SU-DHL-6 (cell line): ENCODE measurements around the gene ITGA11.

Source experiments
- H2AFZ ChIP-seq: fragments of 200-600 bp; sonication (generic); 2 replicates; pipeline ENCODE4 v1.6.1; 2014; ENCODE audit warnings: low read depth, mild to moderate bottlenecking, moderate library complexity, mixed read lengths, antibody characterized with exemption, low read length; ENCODE audit not compliant: severe bottlenecking
- H3F3A ChIP-seq: fragments of 200-600 bp; shearing (Covaris generic); 2 replicates; pipeline ENCODE4 v1.6.0; 2016; ENCODE audit warnings: antibody characterized with exemption, mild to moderate bottlenecking; ENCODE audit not compliant: insufficient read depth
- H3K27ac ChIP-seq: fragments of 200-600 bp; sonication (generic); 2 replicates; pipeline ENCODE4 v1.5.1; 2016; ENCODE audit warnings: low read depth, mild to moderate bottlenecking, low read length, moderate library complexity, mixed read lengths
- H3K27me3 ChIP-seq: fragments of 200-600 bp; sonication (generic), shearing (Covaris generic); 2 replicates; pipeline ENCODE4 v1.6.0; 2014; ENCODE audit warnings: mild to moderate bottlenecking, low read length
- H3K36me3 ChIP-seq: fragments of 200-600 bp; sonication (generic); 2 replicates; pipeline ENCODE4 v1.6.1; 2014; ENCODE audit warnings: mild to moderate bottlenecking, low read length, mixed read lengths
- H3K4me2 ChIP-seq: fragments of 300-600, 200-600 bp; shearing (Covaris generic), sonication (generic); 2 replicates; pipeline ENCODE4 v1.6.0; 2014; ENCODE audit warnings: low read length, low read depth, mild to moderate bottlenecking; ENCODE audit not compliant: poor library complexity, severe bottlenecking
- H3K4me3 ChIP-seq: fragments of 200-600 bp; sonication (generic); 2 replicates; pipeline ENCODE4 v1.5.1; 2014; ENCODE audit warnings: antibody characterized with exemption, low read length, mild to moderate bottlenecking, mixed read lengths; ENCODE audit not compliant: insufficient read depth, poor library complexity, severe bottlenecking
- H3K79me2 ChIP-seq: fragments of 200-600 bp; sonication (generic); 2 replicates; pipeline ENCODE4 v1.6.1; 2014; ENCODE audit warnings: mild to moderate bottlenecking, low read length, moderate library complexity; ENCODE audit not compliant: insufficient read depth
- H3K9ac ChIP-seq: fragments of 200-600 bp; sonication (generic); 2 replicates; pipeline ENCODE4 v1.7.0; 2014; ENCODE audit warnings: mild to moderate bottlenecking, low read length
- H3K9me2 ChIP-seq: fragments of 200-600 bp; sonication (generic); replicated peaks from 2 replicates; pipeline ENCODE4 v1.6.1; 2014; ENCODE audit warnings: low read length; ENCODE audit not compliant: insufficient read depth
- H3K9me3 ChIP-seq: fragments of 200-600 bp; sonication (generic); 2 replicates; pipeline ENCODE4 v1.6.1; 2014; ENCODE audit warnings: low read length, mixed read lengths; ENCODE audit not compliant: insufficient read depth
- H4K20me1 ChIP-seq: fragments of 200-600 bp; sonication (generic); 2 replicates; pipeline ENCODE4 v1.6.1; 2014; ENCODE audit warnings: low read depth, mild to moderate bottlenecking, antibody characterized with exemption, low read length, moderate library complexity, mixed read lengths
- EZH2phosphoT487 ChIP-seq: fragments of 200-600 bp; sonication (generic), shearing (Covaris generic); conservative IDR thresholded peaks from 2 replicates; pipeline ENCODE4 v1.6.1; 2018; ENCODE audit warnings: mild to moderate bottlenecking, antibody characterized with exemption, low read length, moderate library complexity, mixed read lengths
- TF ChIP-seq, protein P1 (sequence below): fragments of 200-600 bp; sonication (generic); IDR thresholded peaks from one replicate; pipeline ENCODE4 v1.5.1; 2017; ENCODE audit warnings: antibody characterized with exemption, mild to moderate bottlenecking, low read length, moderate library complexity; ENCODE audit not compliant: insufficient read depth, poor library complexity, severe bottlenecking

ITGA11 gene

DNA sequence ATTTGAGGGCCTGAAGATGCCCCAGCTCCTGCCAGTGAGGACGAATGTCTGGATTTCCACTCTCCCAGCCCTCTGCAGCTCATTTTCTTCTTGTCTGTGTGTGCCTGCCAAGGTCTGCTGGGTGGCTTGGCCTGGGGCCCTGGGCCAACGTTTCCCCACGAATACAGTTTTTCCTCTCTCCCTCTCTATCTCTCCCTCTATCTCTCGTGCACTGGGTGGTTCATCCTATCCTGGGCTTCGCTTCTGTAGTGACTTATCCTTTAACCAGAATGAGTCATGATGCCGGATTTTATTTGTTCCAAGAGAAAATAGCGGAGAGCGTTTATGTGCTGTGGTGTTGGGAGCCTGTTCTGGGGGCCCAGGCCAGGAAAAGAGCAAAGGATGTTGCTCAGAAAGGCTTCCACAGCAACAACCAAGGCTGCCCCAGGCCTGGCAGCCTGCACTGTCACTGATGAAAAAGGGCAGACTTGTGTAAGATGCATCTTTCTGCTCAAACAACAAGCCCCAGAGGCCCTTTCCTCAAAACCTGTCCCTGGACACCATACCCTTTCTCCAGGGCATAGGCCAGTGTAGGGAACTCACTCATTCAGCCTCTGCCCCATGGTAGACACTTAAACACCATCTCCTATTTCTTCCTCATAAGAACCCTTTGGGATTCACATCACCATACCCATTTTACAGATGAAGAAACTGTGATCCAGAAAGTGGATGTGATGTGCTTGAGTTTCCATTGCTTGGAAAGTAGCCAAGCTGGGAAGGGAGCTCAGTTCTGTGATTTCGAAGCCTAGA lies 47.3 kb downstream of the ITGA11 start:
- no peaks in the 10 kb centered on the region for H3K9me3 ChIP-seq
- no peak overlapping the region for H2AFZ ChIP-seq
- no peaks in the 10 kb centered on the region for H3K36me3 ChIP-seq
- no peak overlapping the region for H3K9ac ChIP-seq
- H3K9me2 ChIP-seq, result no peaks in the 10 kb centered on the region
- no peaks in the 10 kb centered on the region for H3K79me2 ChIP-seq
- H3K27ac ChIP-seq, result no peak overlapping the region
- H3K4me3 ChIP-seq, result no peak overlapping the region
- H3K4me2 ChIP-seq, result no peak overlapping the region
- TF ChIP-seq EZH2phosphoT487, result no peak
- TF ChIP-seq, protein P1, sequence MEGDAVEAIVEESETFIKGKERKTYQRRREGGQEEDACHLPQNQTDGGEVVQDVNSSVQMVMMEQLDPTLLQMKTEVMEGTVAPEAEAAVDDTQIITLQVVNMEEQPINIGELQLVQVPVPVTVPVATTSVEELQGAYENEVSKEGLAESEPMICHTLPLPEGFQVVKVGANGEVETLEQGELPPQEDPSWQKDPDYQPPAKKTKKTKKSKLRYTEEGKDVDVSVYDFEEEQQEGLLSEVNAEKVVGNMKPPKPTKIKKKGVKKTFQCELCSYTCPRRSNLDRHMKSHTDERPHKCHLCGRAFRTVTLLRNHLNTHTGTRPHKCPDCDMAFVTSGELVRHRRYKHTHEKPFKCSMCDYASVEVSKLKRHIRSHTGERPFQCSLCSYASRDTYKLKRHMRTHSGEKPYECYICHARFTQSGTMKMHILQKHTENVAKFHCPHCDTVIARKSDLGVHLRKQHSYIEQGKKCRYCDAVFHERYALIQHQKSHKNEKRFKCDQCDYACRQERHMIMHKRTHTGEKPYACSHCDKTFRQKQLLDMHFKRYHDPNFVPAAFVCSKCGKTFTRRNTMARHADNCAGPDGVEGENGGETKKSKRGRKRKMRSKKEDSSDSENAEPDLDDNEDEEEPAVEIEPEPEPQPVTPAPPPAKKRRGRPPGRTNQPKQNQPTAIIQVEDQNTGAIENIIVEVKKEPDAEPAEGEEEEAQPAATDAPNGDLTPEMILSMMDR, result no peak
- no peaks in the 10 kb centered on the region for H4K20me1 ChIP-seq
- H3K27me3 ChIP-seq, result no peaks in the 10 kb centered on the region
- no peaks in the 10 kb centered on the region for H3F3A ChIP-seq

DNA sequence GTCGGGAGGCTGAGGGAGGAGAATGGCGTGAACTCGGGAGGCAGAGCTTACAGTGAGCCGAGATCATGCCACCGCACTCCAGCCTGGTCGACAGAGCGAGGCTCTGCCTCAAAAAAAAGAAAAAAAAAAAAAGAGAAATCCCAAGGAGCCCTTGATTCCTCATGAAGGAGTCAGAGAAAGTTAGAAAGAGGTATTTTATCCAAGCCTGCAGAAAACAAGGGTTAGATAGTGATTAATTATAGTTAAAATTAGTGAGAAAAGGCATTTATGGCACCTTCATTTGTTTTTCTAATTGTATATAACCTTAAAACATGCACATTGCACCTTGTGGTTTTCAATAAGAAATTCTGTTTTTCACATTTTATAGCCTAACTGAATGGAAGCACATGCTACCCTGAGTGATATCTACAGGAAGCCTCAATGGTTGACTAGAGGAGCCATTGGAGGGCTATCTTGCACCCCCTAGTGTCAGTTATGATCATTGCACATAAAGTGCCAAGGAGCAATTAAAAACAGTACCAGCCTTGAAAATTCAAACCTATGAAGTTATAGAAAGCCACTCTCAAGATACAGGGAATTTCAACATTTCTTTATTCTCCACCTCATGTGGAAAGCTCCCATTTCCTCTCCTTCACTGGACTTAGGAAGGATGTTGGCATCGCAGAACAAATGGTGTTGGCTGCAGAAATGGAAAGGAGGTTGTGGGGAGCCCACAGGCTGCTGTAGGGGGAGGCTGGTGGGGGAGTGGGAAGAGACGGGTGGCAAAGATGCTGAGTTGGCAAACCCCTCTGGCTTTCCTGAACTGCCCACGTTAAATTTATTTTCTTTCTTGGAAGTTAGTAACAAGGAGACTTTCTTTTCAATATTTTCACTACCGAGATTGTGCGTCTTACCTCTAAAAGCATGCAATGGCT lies 48.5 kb downstream of the ITGA11 start:
- no peak overlapping the region for H3K27ac ChIP-seq
- TF ChIP-seq, protein P1, result peak; percentile 79
- TF ChIP-seq EZH2phosphoT487, result no peak

DNA sequence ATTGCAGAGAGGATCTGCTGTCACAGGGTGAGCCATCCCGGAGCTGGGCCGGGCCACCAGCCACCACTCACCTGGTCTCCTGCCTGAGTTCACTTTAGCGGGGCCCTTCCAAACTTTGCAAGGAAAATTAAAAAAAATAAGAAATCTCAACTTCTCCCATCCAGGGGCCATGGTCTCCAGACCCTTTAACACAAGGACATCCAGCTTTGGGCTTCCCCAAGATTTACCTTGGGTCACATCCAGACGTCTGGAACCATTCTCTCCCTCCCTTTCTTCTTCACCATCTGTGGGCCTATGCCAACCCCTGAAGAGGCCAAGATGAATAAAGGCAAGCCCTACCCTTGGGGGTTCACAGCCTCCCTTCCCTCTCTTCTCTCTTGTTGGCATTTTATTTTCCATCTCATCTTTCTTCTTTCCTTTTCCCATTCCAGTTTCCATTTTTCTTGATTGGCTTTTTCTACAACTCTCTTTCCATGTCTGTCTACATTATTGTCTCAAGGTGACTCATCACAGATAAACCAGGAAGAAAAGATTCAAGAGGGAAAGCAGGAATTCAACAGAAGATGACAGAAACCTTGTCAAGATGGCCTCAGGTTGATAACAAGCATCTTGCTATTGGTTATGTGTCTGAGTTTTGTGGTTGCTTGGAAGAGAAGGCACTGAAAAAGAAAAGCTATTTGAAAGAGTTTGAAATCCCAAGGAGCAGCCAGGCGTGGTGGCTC lies 49.5 kb downstream of the ITGA11 start:
- Histone ChIP-seq H4K20me1 (no peaks in the 10 kb centered on the region), H3K79me2 (no peaks in the 10 kb centered on the region), H3K9ac (no peak overlapping the region), H3K27ac (no peak overlapping the region), H3K4me2 (no peak overlapping the region), H2AFZ (no peak overlapping the region), H3F3A (no peaks in the 10 kb centered on the region), H3K9me3 (no peaks in the 10 kb centered on the region), H3K9me2 (no peaks in the 10 kb centered on the region), H3K4me3 (no peak overlapping the region), H3K36me3 (no peaks in the 10 kb centered on the region), H3K27me3 (no peaks in the 10 kb centered on the region)
- TF ChIP-seq EZH2phosphoT487, result no peak
- TF ChIP-seq, protein P1, result no peak

More for the DNA sequence above, 48.5 kb downstream of the ITGA11 start:
- Histone ChIP-seq H2AFZ (no peak overlapping the region), H3K36me3 (no peaks in the 10 kb centered on the region), H3K9ac (no peak overlapping the region), H3K79me2 (no peaks in the 10 kb centered on the region), H3K9me3 (no peaks in the 10 kb centered on the region), H3K4me2 (no peak overlapping the region), H3K4me3 (no peak overlapping the region), H3K9me2 (no peaks in the 10 kb centered on the region), H4K20me1 (no peaks in the 10 kb centered on the region), H3F3A (no peaks in the 10 kb centered on the region), H3K27me3 (no peaks in the 10 kb centered on the region)
